ENCODE data around the gene RRP12.

- TF ChIP-seq CTCF (IDR thresholded peaks at IDR 0.05) (no peak), POLR2A (IDR thresholded peaks at IDR 0.05) (no peak)
Measured at GRCh38 chr10:97328646-97329453, 72.3 kb downstream of the RRP12 start.
